ENCODE measurements around the gene TXNDC5. TPM values are rescaled to one million over a fixed set of nuclear protein-coding genes. Genes with fewer than 3 reads are reported as not detected.

The TXNDC5 gene
- total RNA-seq, 1 experiment from 2014 or later = 162 TPM

DNA sequence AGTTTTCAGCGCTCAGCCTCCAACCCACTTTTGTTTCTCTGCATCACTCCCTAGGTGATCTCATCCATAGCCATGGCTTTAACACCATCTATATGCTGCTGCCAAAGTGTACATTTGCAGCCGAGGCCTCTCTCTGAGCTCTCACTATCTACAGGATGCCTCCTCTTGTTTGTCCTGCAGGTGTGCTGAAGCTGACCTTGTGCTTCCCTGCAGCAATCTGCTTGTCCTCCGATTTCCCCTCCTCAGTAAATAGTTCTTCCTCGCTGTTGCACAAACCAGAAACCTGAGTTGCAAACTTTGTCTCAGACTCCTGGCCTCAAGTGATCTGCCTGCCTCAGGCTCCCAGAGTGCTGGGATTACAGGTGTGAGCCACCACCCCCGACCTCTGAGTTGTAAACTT lies 3.7 kb upstream of the TXNDC5 start:
- TF ChIP-seq JUND (IDR thresholded peaks at IDR 0.05) (no peak), SP1 (IDR thresholded peaks at IDR 0.05; ENCODE audit: low read depth) (no peak), CEBPB (IDR thresholded peaks at IDR 0.05; ENCODE audit: low read depth) (no peak)
- ChIA-PET POLR2A (no interaction called here), RAD21 (ENCODE audit: low non-redundant PET in 1 of 2, low total read pairs in 2 of 2, uncharacterized antibody in 2 of 2, unreplicated experiment in 2 of 2) (no interaction called here), CTCF (no interaction called here)
- intact Hi-C loops (cut with micrococcal nuclease) = loop anchor here (10.0 kb wide), 1 partner anchor 190 kb away; the partner anchor contains the start of gene BMP6
- no peak for ATAC-seq
- DNase-seq (ENCODE audit: low read depth, low spot score) = no peak
- no peak overlapping the region for H3K27ac ChIP-seq (ENCODE audit: low read depth, low read length)
- H3K4me3 ChIP-seq (replicated peaks in 1 of 2; ENCODE audit: low read depth in 1 of 2, low read length in 2 of 2) = no peak overlapping the region
- no peaks in the 10 kb centered on the region for H4K20me1 ChIP-seq (ENCODE audit: insufficient read depth)
- H3K4me2 ChIP-seq (ENCODE audit: low read length) = no peak overlapping the region
- H3K4me1 ChIP-seq (ENCODE audit: control insufficient read depth in 1 of 2, insufficient read depth in 2 of 2, low read length in 2 of 2) = peaks cover 5 to 15% of the 10 kb centered on the region in 2 experiments
- no peaks in the 10 kb centered on the region for H3K9me2 ChIP-seq (ENCODE audit: insufficient read depth)
- BruUV-seq (replicated peaks) = no TSS peak
- H2AFZ ChIP-seq (ENCODE audit: low read depth, low read length, poor library complexity, severe bottlenecking) = no peak overlapping the region
- peaks cover 7% of the 10 kb centered on the region for H3K79me2 ChIP-seq (ENCODE audit: insufficient read depth, low read length)
- no peak overlapping the region for H3K9ac ChIP-seq (ENCODE audit: low read length)
- H3K36me3 ChIP-seq (ENCODE audit: control insufficient read depth in 1 of 2, insufficient read depth in 2 of 2, low read length in 2 of 2) = no peaks in the 10 kb centered on the region
- peaks cover 35% of the 10 kb centered on the region; the same call in 1 of the 2 replicates for H3K27me3 ChIP-seq (ENCODE audit: insufficient read depth, low read length)
- no peaks in the 10 kb centered on the region for H3K9me3 ChIP-seq (ENCODE audit: control insufficient read depth in 1 of 2, insufficient read depth in 1 of 2, low read depth in 1 of 2, low read length in 2 of 2)

DNA sequence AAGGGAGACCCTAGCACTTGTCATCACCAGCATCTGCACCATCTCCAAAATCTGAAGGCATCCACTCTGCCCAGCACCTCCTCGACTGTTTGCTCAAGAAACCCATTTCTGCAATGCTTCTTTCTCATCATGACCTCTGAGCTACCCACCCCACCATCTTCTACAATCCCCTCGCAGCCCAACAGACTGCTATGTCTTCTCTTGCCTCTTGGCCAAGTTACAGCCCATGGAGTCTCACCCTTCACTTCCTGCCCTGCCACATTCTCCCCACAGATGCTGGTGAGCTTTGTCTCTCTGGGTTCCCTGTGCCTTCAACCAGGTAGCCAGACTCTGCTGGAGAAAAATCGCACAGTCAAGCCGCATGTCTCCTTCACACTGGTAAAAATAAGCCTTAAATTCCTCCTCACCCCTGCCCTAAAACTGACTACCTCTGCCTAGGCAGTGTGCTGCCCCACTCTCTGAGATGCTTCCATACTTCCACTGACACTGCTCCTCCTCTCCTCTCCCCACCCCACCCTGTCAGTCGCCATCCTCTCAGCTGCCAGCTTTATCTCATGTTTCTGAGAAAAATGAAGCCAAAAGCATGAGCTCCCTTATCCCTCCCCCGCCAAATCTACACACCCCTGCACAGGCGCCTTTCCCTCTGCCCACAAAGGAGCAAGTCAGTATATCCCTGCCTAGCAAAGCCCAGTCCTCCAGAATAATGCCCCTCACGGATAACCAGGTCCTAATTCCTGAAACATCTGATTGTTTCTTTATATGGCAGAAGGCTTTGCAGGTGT lies 2.3 kb upstream of the TXNDC5 start:
- peaks cover 5 to 24% of the 10 kb centered on the region in 2 experiments for H3K4me1 ChIP-seq (ENCODE audit: control insufficient read depth in 1 of 2, insufficient read depth in 2 of 2, low read length in 2 of 2)
- no TSS peak for BruUV-seq (replicated peaks)
- H3K9ac ChIP-seq (ENCODE audit: low read length) = no peak overlapping the region
- H3K36me3 ChIP-seq (ENCODE audit: control insufficient read depth in 1 of 2, insufficient read depth in 2 of 2, low read length in 2 of 2) = no peaks in the 10 kb centered on the region
- no peaks in the 10 kb centered on the region for H3K9me2 ChIP-seq (ENCODE audit: insufficient read depth)
- H3K9me3 ChIP-seq (ENCODE audit: control insufficient read depth in 1 of 2, insufficient read depth in 1 of 2, low read depth in 1 of 2, low read length in 2 of 2) = no peaks in the 10 kb centered on the region
- DNase-seq (ENCODE audit: low read depth, low spot score) = no peak
- H2AFZ ChIP-seq (ENCODE audit: low read depth, low read length, poor library complexity, severe bottlenecking) = no peak overlapping the region
- ChIA-PET POLR2A (no interaction called here), RAD21 (ENCODE audit: low non-redundant PET in 1 of 2, low total read pairs in 2 of 2, uncharacterized antibody in 2 of 2, unreplicated experiment in 2 of 2) (no interaction called here), CTCF (no interaction called here)
- no peak overlapping the region for H3K4me2 ChIP-seq (ENCODE audit: low read length)
- TF ChIP-seq EZH2 (IDR thresholded peaks at IDR 0.05) (no peak), POLR2A (IDR thresholded peaks at IDR 0.05; ENCODE audit: borderline replicate concordance, extremely low read depth, insufficient read depth, insufficient read length) (no peak)
- H3K4me3 ChIP-seq (replicated peaks in 1 of 2; ENCODE audit: low read depth in 1 of 2, low read length in 2 of 2) = no peak overlapping the region
- H3K27me3 ChIP-seq (ENCODE audit: insufficient read depth, low read length) = peaks cover 29% of the 10 kb centered on the region; the same call in 1 of the 2 replicates
- no peaks in the 10 kb centered on the region; the same call in 1 of the 2 replicates for H4K20me1 ChIP-seq (ENCODE audit: insufficient read depth)
- intact Hi-C loops (cut with micrococcal nuclease) = loop anchor here (10.0 kb wide), 1 partner anchor 188 kb away; the partner anchor contains the start of gene BMP6
- no peak overlapping the region for H3K27ac ChIP-seq (ENCODE audit: low read depth, low read length)
- no peak for ATAC-seq
- H3K79me2 ChIP-seq (ENCODE audit: insufficient read depth, low read length) = peaks cover 20% of the 10 kb centered on the region
